Measurements from ENCODE around the gene COMMD8. TPM values are rescaled to one million over a fixed set of nuclear protein-coding genes. Genes with fewer than 3 reads are reported as not detected.

COMMD8 gene
- total and polyA plus RNA-seq, 7 donors: 10.8 to 41.4 (median 21.4) TPM

GRCh38 chr4:47425628-47426027 lies 37.9 kb downstream of the COMMD8 start:
- TF ChIP-seq POLR2AphosphoS5 (IDR thresholded peaks at IDR 0.05) (no peak), EP300 (IDR thresholded peaks at IDR 0.05) (no peak), POLR2A (IDR thresholded peaks at IDR 0.05) (no peak)
- TF ChIP-seq, protein P1, sequence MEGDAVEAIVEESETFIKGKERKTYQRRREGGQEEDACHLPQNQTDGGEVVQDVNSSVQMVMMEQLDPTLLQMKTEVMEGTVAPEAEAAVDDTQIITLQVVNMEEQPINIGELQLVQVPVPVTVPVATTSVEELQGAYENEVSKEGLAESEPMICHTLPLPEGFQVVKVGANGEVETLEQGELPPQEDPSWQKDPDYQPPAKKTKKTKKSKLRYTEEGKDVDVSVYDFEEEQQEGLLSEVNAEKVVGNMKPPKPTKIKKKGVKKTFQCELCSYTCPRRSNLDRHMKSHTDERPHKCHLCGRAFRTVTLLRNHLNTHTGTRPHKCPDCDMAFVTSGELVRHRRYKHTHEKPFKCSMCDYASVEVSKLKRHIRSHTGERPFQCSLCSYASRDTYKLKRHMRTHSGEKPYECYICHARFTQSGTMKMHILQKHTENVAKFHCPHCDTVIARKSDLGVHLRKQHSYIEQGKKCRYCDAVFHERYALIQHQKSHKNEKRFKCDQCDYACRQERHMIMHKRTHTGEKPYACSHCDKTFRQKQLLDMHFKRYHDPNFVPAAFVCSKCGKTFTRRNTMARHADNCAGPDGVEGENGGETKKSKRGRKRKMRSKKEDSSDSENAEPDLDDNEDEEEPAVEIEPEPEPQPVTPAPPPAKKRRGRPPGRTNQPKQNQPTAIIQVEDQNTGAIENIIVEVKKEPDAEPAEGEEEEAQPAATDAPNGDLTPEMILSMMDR (IDR thresholded peaks at IDR 0.05): no peak
- DNase-seq: no peak

DNA sequence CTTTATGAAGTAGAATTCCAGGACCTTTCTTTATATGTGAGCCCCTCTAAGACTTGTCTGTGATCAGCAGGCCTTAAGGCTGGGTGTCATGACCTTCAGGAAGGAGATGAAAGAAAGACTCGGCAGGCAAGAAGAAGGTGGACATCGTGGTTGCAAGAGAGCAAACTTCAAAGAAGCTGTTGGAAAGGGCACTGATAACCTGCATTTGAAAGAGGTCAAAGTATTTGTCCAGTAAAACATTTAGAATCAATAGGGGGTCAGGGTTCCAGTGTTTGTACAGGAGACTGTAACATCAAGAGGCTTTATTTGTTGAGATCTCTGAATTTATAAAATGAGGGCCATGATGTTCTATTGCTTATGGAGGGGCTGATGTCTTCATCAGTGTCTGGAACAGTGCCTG lies 44.2 kb downstream of the COMMD8 start:
- Histone ChIP-seq H3K9me3 (no peaks in the 10 kb centered on the region), H3K27ac (no peak overlapping the region), H3K4me3 (no peak overlapping the region), H3K36me3 (no peaks in the 10 kb centered on the region), H3K4me1 (no peaks in the 10 kb centered on the region), H3K27me3 (no peaks in the 10 kb centered on the region)
- WGBS, 2 donors: 53 to 58% methylated on average over 2 of the region's 2 CpGs
- no peak for TF ChIP-seq EP300 (IDR thresholded peaks at IDR 0.05)
- TF ChIP-seq, protein P1 (IDR thresholded peaks at IDR 0.05): no peak
- no peak for TF ChIP-seq POLR2A (IDR thresholded peaks at IDR 0.05)
- TF ChIP-seq POLR2AphosphoS5 (IDR thresholded peaks at IDR 0.05): no peak
- intact Hi-C loops (cut with DNase I): no loop called here
- DNase-seq: no peak

More at GRCh38 chr4:47425628-47426027, 37.9 kb downstream of the COMMD8 start:
- H3K27ac ChIP-seq: no peak overlapping the region
- H3K4me3 ChIP-seq: no peak overlapping the region
- no peaks in the 10 kb centered on the region for H3K36me3 ChIP-seq
- intact Hi-C loops (cut with DNase I): no loop called here
- H3K9me3 ChIP-seq: no peaks in the 10 kb centered on the region
- no peaks in the 10 kb centered on the region for H3K27me3 ChIP-seq
- WGBS, 2 donors: 95 to 96% methylated on average over 25 of the region's 25 CpGs
- no peaks in the 10 kb centered on the region for H3K4me1 ChIP-seq

GRCh38 chr4:47418147-47418546 lies 45.4 kb downstream of the COMMD8 start:
- Histone ChIP-seq H3K36me3 (no peaks in the 10 kb centered on the region), H3K27me3 (no peaks in the 10 kb centered on the region), H3K27ac (no peak overlapping the region), H3K4me3 (no peak overlapping the region), H3K9me3 (no peaks in the 10 kb centered on the region), H3K4me1 (no peaks in the 10 kb centered on the region)
- TF ChIP-seq EP300 (IDR thresholded peaks at IDR 0.05) (no peak), POLR2AphosphoS5 (IDR thresholded peaks at IDR 0.05) (no peak)
- TF ChIP-seq, protein P1 (IDR thresholded peaks at IDR 0.05): no peak
- intact Hi-C loops (cut with DNase I): no loop called here
- DNase-seq: no peak
- WGBS, 2 donors: 60 to 65% methylated on average over 2 of the region's 2 CpGs

DNA sequence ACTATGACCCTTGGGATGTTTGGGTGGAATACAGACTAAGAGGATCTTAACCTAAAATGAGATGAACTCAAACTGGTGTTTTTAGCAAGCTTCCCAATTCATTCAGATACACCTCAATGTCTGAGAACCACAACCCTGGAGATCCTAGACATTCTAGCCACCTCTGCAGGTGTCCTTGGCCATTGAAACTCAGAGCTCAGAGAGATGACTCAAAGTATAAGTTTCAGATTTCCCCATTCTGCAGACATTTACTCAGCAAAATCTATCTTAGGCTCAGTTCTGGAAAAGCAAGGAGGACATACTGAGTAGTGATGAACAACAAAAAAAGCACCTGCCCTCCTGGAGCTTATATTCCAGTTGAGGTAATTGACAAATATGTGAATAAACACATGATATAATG lies 47.8 kb downstream of the COMMD8 start:
- H3K27me3 ChIP-seq: no peaks in the 10 kb centered on the region
- no peaks in the 10 kb centered on the region for H3K36me3 ChIP-seq
- H3K9me3 ChIP-seq: no peaks in the 10 kb centered on the region
- TF ChIP-seq, protein P1 (IDR thresholded peaks at IDR 0.05): no peak
- no peak for TF ChIP-seq POLR2AphosphoS5 (IDR thresholded peaks at IDR 0.05)
- no peak for TF ChIP-seq EP300 (IDR thresholded peaks at IDR 0.05)
- TF ChIP-seq POLR2A (IDR thresholded peaks at IDR 0.05): no peak
- intact Hi-C loops (cut with DNase I): no loop called here
- H3K27ac ChIP-seq: no peak overlapping the region
- H3K4me1 ChIP-seq: no peaks in the 10 kb centered on the region
- no peak for DNase-seq
- H3K4me3 ChIP-seq: no peak overlapping the region

DNA sequence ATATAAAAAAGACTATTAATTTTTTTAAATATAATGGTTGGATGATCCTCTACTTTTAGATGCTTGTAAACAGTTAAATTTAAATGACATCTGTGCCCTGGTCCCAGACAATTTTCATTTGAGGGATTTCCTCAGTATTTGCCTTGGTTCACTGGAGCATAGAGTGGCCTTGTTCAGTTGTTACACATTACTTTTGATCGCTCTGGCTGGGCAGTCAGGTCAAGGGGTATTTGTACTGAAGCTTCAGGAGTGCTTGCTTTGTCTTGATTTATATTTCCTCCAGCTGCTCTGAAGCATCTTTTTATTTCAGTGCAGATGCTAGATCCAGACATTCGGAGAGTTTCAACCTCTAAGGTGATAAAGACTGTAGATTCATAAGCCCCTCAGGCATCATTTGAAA lies 50.0 kb downstream of the COMMD8 start:
- Histone ChIP-seq H3K4me3 (no peak overlapping the region), H3K36me3 (no peaks in the 10 kb centered on the region), H3K27ac (no peak overlapping the region), H3K4me1 (no peaks in the 10 kb centered on the region), H3K27me3 (no peaks in the 10 kb centered on the region), H3K9me3 (no peaks in the 10 kb centered on the region)
- no peak for DNase-seq
- 22 to 32% methylated on average over 2 of the region's 2 CpGs for WGBS, 2 donors
- intact Hi-C loops (cut with DNase I): no loop called here
- TF ChIP-seq POLR2AphosphoS5 (IDR thresholded peaks at IDR 0.05) (no peak), EP300 (IDR thresholded peaks at IDR 0.05) (no peak), POLR2A (IDR thresholded peaks at IDR 0.05) (no peak)
- TF ChIP-seq, protein P1 (IDR thresholded peaks at IDR 0.05): no peak
